ENCODE measurements around the gene ACAT1.

ACAT1 gene

GRCh38 chr11:108196901-108197300 lies 75.5 kb downstream of the ACAT1 start:
- H3K4me3 ChIP-seq (ENCODE audit: low read length in 2 of 2): no peak overlapping the region
- no peak overlapping the region for H3K27ac ChIP-seq (ENCODE audit: low read depth in 2 of 2, low read length in 2 of 2)
- H3K27me3 ChIP-seq (ENCODE audit: control insufficient read depth in 2 of 2, insufficient read depth in 2 of 2, low read length in 2 of 2): no peaks in the 10 kb centered on the region
- H3K9me3 ChIP-seq (ENCODE audit: control insufficient read depth in 2 of 2, low read length in 2 of 2): no peaks in the 10 kb centered on the region
- H3K36me3 ChIP-seq (ENCODE audit: control insufficient read depth in 2 of 2, insufficient read depth in 2 of 2, low read length in 2 of 2): peaks cover 10 to 18% of the 10 kb centered on the region in 2 donors
- no peaks in the 10 kb centered on the region for H3K4me1 ChIP-seq (ENCODE audit: control insufficient read depth in 2 of 2, insufficient read depth in 2 of 2, low read length in 2 of 2)
- no peak overlapping the region for H3K9ac ChIP-seq (ENCODE audit: low read depth in 1 of 2, low read length in 2 of 2)
